Amniotic epithelial cell (primary cell): ENCODE data around the gene CHCHD6.

Experiments used
- DNase-seq: peaks from one replicate; pipeline ENCODE4 v3.0.0-alpha.2; 2010; ENCODE audit warnings: low read depth

Gene CHCHD6

DNA sequence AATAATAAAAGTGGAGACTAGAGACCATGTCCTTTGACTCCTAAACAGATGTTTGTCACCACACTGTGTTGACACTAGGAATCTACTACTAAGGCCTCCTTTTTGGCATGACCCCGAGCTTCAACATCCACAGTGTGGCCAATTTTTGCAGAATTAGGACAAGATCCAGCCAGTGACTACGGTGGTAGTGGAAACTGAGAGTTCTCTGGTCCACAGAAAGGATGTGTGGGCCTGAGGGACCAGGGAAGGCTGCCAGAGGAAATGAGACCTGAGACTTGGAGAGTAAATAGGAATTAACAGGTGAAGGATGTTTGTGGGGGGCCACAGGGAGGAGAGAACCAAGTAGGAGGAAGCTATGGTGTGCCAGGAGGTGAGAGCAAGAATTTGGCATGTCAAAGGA, 122.7 kb downstream of the CHCHD6 start:
- DNase-seq: no peak

- DNase-seq: peak; percentile 8
Observed at GRCh38 chr3:126827121-126827520, 123.1 kb downstream of the CHCHD6 start.

DNA sequence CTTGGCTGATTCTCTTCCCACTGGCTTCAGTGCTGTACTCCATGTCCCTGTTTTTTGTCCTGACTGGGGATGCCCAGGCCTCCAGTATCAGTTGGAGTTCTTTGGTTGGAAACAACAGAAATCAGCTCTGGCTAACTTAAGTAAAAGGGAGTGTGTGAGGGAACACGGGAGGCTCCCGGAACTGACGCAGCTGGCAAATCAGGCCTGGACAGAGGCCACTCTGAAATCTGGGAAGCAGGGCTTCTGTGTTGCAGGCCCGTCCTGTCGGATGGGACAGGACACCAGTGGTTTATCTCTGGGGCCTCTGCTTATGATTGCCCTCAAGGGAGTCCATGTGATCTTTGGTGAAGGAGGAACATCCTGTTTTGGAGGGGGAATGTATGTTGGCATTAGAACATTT, 124.3 kb downstream of the CHCHD6 start:
- DNase-seq: no peak

GRCh38 chr3:126832933-126833332, 128.9 kb downstream of the CHCHD6 start:
- no peak for DNase-seq

- no peak for DNase-seq
Observed at GRCh38 chr3:126834596-126835471, 130.8 kb downstream of the CHCHD6 start.

DNA sequence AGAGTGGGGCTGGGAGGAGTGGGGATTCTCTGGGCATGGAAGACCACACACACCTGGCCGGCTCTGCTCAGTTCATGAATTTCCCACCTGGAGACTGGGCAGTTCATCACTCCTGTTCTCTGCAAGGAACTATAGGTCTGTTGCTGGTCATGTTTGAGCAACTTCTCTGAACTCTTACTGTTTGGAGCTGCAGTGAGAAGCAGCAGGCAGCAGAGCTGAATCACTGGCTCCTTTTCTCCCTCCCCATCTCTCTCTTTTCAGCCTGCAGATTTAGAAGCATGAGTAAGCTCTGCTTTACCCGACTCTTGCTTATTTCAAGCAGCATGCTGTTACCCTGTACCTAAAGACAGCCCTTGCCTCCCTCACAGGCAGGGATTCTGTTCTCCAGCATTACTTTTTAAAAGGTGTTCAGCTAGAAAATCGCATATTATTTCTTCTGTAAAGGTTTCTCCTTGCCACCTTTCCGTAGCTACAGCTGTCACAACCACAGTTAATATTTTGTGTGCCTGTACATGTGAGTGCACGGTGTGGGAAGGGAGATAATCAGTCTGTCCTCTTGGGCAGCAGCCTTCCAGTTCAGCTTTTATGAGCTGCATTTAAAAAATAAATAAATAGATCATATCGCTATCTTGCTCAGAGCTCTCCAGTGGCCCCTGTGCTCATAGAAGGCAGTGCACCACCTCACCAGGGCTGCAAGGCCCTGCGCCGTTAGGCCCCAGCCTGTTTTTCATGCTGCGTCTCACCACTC, 131.6 kb downstream of the CHCHD6 start:
- peak; percentile 70 for DNase-seq

DNA sequence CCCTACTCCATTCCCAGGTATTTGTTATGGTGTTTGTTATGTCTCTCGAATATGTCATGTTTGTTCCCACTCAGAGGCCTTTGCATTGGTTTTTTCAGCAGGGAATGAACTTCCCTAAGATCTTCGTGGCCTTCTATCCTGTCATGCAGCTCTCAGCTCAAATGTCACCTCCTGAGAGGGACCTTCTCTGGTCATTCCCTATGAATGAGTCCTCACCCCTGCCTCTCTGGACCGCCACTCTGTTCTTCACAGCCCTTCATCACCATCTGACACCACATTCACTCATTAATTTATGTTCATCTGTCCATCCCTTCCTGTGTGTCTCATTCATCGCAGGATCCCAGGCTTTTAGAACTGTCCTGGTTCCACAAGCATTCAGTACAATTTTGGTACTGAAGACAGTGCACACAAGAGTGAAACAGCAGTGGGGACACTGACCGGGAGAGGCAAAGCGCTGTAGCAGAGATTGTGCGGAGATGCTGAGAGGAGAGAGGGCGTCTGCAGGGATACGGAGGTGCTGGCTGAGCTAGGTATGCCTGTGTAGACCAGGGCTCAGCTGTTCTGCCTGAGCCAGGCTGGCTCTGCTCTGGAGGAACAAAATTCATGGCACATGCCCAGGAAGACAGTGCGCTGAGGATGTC, 132.3 kb downstream of the CHCHD6 start:
- no peak for DNase-seq

- DNase-seq: no peak
Observed at GRCh38 chr3:126837773-126838172, 133.7 kb downstream of the CHCHD6 start.

- peak; percentile 30 for DNase-seq
Observed at GRCh38 chr3:126845920-126846715, 142.1 kb downstream of the CHCHD6 start.

DNA sequence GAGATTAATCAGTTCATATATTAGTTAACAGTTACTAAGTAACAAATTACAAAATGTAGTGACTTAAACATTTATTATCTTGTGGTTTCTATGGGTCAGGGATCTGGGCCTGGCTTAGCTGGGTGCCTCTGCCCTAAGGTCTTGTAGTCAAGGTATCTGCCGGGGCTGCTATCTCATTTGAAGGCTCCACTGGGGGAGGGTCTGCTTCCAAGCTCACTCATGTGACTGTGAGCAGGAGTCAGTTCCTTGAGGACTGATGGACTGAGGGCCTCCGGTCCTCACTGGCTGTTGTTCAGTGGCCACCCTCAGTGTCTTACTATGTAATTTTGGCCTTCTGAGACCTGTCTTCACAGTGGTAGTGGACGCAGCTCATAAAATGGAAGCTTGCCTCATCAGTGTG, 143.0 kb downstream of the CHCHD6 start:
- DNase-seq: no peak

DNA sequence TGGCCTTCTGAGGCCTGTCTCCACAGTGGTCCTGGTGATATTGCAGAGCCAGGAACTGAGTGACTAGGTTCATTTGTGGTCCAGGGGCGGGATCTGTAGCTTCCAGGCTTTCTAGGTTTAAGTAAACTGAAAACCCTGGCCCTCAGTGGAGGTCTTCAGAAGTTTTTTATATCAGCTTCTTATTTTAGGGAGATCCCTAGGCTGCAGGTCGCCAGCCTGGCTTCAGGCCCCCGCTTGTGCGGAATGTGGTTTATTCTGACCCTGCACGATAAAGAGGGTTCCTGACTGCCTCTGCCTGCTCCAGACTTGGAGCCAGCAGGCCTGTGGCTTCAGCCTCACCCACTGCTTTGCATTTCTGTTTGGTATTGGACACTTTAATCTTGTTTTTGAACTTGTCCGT, 145.0 kb downstream of the CHCHD6 start:
- no peak for DNase-seq

- no peak for DNase-seq
Observed at GRCh38 chr3:126849768-126850167, 145.7 kb downstream of the CHCHD6 start.

- DNase-seq: peak; percentile 76
Observed at GRCh38 chr3:126850370-126851085, 146.5 kb downstream of the CHCHD6 start.

DNA sequence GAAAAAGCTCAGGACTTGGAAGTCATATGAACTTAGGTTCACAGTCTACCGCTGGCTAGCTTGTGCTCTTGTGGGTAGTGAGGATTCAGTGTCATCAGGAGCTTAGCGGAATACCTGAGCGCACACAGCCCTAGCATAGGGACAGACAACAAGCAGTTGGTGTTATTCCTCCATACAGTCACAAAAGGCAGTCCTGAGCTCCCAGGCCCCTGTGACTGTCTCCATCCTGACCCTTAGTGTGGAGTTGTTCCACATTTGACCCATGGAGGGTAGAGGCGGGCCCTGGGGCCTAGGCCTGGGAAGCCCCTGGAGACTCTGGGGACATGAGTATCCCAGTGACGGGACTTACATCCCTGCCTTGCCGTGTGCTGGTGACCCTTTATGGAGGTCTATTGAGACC, 147.3 kb downstream of the CHCHD6 start:
- no peak for DNase-seq

- DNase-seq: no peak
Observed at GRCh38 chr3:126851934-126852333, 147.9 kb downstream of the CHCHD6 start.

DNA sequence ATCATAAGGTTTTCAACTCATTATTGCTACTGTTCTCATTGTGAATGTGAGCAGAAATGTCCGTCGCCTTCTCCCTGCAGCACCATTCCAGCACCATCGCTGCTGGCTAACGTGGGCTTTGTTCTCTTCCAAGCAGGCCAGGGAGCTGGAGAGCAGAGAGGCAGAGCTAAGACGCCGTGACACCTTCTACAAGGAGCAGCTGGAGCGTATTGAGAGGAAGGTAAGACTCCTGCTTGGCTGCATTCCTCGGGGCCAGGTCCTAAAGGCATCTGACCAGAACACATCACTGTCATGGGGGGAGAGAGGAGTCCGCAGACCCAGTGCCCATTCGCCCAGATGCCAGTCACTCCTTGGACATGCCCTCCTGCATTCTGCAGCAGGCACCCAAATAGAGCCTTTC, 148.5 kb downstream of the CHCHD6 start:
- no peak for DNase-seq

DNA sequence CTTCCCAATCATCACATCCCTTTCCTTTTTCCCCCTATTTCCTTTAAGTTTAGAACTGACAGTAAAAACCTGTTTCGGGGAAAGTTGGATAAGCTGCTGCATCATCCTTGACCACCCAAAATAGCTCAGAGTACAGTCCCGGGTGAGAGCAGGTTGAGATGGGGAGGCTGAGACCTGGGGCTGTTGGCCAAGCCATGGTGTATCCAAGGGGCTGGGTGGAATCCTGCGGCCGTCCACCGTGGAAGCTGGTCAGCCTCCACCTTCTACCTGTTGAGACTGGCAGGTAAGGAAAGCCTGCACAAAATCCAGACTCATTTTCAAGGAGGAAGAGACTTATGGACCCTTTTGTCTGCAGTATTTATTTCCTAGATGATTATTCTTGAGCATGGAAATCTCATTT, 150.6 kb downstream of the CHCHD6 start:
- no peak for DNase-seq

- no peak for DNase-seq
Observed at GRCh38 chr3:126855374-126855773, 151.3 kb downstream of the CHCHD6 start.

- no peak for DNase-seq
Observed at GRCh38 chr3:126857928-126858327, 153.9 kb downstream of the CHCHD6 start.

- no peak for DNase-seq
Observed at GRCh38 chr3:126858401-126858800, 154.4 kb downstream of the CHCHD6 start.

GRCh38 chr3:126858887-126859286, 154.8 kb downstream of the CHCHD6 start:
- peak; percentile 93 for DNase-seq
